Activated naive CD8-positive, alpha-beta T cell treated with anti-CD3 and anti-CD28 coated beads for 36 hours (primary cell): ENCODE results near the gene CLEC17A. TPM values are rescaled to one million over a fixed set of nuclear protein-coding genes. Genes with fewer than 3 reads are reported as not detected.
"Not testable (repeated sequence)": the region's sequence is repeated elsewhere in the genome, so short reads cannot be mapped to it uniquely, and the experiment has no call there.

Experiments
- DNase-seq: peaks from one replicate; pipeline ENCODE4 v3.0.0; 2021
- H3K27ac Mint-ChIP-seq: one replicate; pipeline ENCODE4 v1.8.0; 2022; ENCODE audit warnings: mild to moderate bottlenecking, moderate library complexity, mixed read lengths
- H3K27me3 Mint-ChIP-seq: one replicate; pipeline ENCODE4 v1.8.0; 2022; ENCODE audit warnings: mild to moderate bottlenecking, mixed read lengths
- H3K36me3 Mint-ChIP-seq: one replicate; pipeline ENCODE4 v1.8.0; 2021; ENCODE audit warnings: mild to moderate bottlenecking, mixed read lengths
- H3K4me1 Mint-ChIP-seq: one replicate; pipeline ENCODE4 v1.8.0; 2021; ENCODE audit warnings: mixed read lengths
- H3K4me3 Mint-ChIP-seq: one replicate; pipeline ENCODE4 v1.8.0; 2022; ENCODE audit warnings: mild to moderate bottlenecking, moderate library complexity, mixed read lengths
- H3K9me3 Mint-ChIP-seq: one replicate; pipeline ENCODE4 v1.8.0; 2022; ENCODE audit warnings: mixed read lengths
- total RNA-seq, 2 experiments: library from RNA; stranded (reverse); gene quantifications; one replicate each; pipeline ENCODE4 v1.2.3, GENCODE V29; 2021

Gene CLEC17A
- total RNA-seq, 2 experiments from 2014 or later: 0.64 to 0.84 TPM

- Mint-ChIP-seq H3K9me3 (no peaks in the 10 kb centered on the region), H3K27ac (no peak overlapping the region), H3K27me3 (no peaks in the 10 kb centered on the region), H3K4me1 (peaks cover 18% of the 10 kb centered on the region), H3K36me3 (peaks cover 12% of the 10 kb centered on the region), H3K4me3 (no peak overlapping the region)
- no peak for DNase-seq
Measured at GRCh38 chr19:14565298-14565679, 17.6 kb upstream of the CLEC17A start.

DNA sequence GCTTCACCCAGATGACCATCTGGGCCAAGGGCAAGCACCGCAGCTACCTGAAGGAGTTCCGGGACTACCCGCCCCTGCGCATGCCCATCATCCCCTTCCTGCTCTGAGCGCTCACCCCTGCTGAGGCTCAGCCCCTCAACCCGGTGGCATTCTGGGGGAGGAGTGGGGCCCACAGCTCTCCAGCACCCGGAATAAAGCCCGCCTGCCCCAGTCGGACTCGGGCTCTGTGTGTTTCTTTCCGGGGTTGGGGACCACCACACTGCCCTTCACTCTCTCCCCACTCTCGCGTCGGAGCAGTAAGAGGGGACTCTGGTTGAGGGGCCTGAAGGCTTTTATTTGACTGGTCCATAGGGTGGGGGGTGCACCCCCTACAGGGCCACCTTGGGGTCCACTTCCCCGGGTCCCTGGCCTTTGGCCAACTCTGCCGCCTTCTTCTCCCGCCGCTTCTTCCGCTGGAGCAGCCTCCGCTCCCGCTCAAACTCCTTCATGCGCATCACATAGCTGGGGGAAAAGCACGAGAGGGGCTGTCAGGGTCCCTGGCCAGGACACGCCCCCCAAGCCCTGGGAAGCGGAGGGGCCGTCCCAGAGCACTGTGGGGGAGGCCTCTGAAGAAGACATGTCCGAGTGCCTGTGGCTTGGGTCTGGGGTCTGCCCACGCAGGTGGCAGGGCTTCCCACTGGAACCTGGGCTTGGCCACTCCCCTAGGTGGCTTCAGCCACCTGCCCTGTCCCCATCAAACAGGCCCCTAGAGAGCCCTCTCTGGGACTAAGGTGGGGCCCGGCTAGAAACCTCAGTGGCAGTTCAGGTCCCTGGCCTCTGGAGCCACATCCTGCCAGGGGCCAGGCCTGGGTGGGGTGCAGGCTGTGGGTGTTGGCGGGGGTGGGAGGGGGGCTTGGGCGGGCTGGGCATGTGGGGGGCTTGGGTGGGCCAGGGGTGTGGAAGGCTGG, 16.8 kb upstream of the CLEC17A start:
- no peak for DNase-seq
- H3K36me3 Mint-ChIP-seq: peaks cover 12% of the 10 kb centered on the region
- no peak overlapping the region for H3K27ac Mint-ChIP-seq
- no peaks in the 10 kb centered on the region for H3K9me3 Mint-ChIP-seq
- H3K4me3 Mint-ChIP-seq: no peak overlapping the region
- no peaks in the 10 kb centered on the region for H3K27me3 Mint-ChIP-seq
- peaks cover 21% of the 10 kb centered on the region for H3K4me1 Mint-ChIP-seq

DNA sequence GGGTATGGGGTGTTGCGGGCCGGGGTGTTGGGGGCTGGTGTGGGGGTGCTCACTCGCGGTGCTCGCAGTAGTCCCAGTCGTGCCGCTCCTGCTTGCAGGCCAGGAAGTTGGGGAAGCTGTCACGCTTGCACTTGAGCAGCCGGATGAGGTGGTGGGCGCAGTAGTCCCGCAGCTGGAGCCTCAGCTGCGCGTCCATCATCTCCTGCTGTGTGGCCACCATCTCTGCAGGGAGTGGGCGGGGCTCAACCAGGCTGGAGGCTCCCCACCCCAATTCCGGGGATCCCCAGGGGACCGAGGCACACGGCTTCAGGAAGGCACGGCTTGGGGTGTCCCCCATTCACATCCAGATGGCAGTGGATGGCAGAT, 16.2 kb upstream of the CLEC17A start:
- peaks cover 22% of the 10 kb centered on the region for H3K4me1 Mint-ChIP-seq
- DNase-seq: no peak
- H3K4me3 Mint-ChIP-seq: no peak overlapping the region
- peaks cover 14% of the 10 kb centered on the region for H3K36me3 Mint-ChIP-seq
- no peaks in the 10 kb centered on the region for H3K9me3 Mint-ChIP-seq
- H3K27me3 Mint-ChIP-seq: no peaks in the 10 kb centered on the region
- no peak overlapping the region for H3K27ac Mint-ChIP-seq

- peaks cover 14% of the 10 kb centered on the region for H3K36me3 Mint-ChIP-seq
- H3K27ac Mint-ChIP-seq: peak overlapping the region; percentile 6
- H3K4me3 Mint-ChIP-seq: no peak overlapping the region
- H3K9me3 Mint-ChIP-seq: no peaks in the 10 kb centered on the region
- no peaks in the 10 kb centered on the region for H3K27me3 Mint-ChIP-seq
- DNase-seq: no peak
- peaks cover 23% of the 10 kb centered on the region for H3K4me1 Mint-ChIP-seq
Measured at GRCh38 chr19:14567079-14567478, 15.8 kb upstream of the CLEC17A start.

GRCh38 chr19:14570864-14571527, 11.9 kb upstream of the CLEC17A start:
- Mint-ChIP-seq H3K9me3 (no peaks in the 10 kb centered on the region), H3K36me3 (peaks cover 9% of the 10 kb centered on the region), H3K27ac (peak overlapping the region; percentile 91), H3K4me3 (peak overlapping the region; percentile 98), H3K4me1 (peaks cover 26% of the 10 kb centered on the region), H3K27me3 (no peaks in the 10 kb centered on the region)
- DNase-seq: no peak

DNA sequence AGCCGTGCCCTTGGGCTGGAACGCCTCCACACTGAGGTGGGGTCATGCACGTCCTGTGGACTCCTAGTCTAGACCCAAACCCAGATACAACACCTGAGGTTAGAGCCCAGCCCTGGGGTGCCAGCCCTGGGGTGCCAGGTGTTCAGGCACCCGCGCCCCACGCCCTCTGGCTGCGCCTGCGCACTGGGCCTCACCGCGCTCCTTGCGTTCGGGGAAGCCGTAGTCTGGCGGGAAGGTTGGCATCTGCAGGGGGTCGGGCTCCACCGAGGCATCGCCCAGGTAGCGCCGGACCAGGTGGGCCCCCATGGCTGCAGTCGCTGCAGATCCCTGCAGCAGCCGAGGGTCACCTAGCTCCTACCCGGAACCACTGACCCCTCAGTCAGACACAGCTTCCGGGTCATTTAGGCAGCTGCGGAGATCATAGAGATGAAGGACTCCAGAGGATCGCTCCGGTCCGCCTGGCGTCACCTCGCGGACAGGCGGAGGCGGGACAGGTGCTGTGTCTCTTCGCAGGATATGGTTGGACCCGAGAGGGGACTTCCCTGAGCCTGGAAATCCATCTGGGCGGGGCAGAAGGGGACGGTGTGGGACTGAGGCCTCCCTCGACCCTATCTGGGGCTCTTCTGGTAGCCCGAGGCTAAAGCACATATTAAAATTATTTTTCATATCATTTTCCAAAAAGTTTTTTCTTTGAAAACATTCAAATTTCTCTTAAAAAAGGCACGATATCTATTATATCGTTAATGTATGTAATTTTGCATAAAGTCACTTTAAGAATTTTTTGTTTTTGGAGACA, 11.0 kb upstream of the CLEC17A start, which contains the start of gene NDUFB7:
TSS of gene NDUFB7 (minus strand) at position 372 of the 796 bp plus-strand sequence. CDS start at position 306, 66 bp downstream.
- Mint-ChIP-seq H3K36me3 (peaks cover 9% of the 10 kb centered on the region), H3K4me3 (peak within 1 kb of the TSS; percentile 98), H3K27me3 (no peaks in the 10 kb centered on the region), H3K27ac (peak within 1 kb of the TSS; percentile 91), H3K9me3 (no peaks in the 10 kb centered on the region), H3K4me1 (peaks cover 26% of the 10 kb centered on the region)
- peak; percentile 95 for DNase-seq

GRCh38 chr19:14575428-14575980, 7.4 kb upstream of the CLEC17A start:
- H3K27ac Mint-ChIP-seq: no peak overlapping the region
- no peak for DNase-seq
- H3K4me1 Mint-ChIP-seq: peaks cover 16% of the 10 kb centered on the region

GRCh38 chr19:14576363-14576762, 6.5 kb upstream of the CLEC17A start:
- peaks cover 12% of the 10 kb centered on the region for H3K4me1 Mint-ChIP-seq
- H3K27me3 Mint-ChIP-seq: no peaks in the 10 kb centered on the region
- no peak overlapping the region for H3K4me3 Mint-ChIP-seq
- H3K9me3 Mint-ChIP-seq: no peaks in the 10 kb centered on the region
- no peak overlapping the region for H3K27ac Mint-ChIP-seq
- H3K36me3 Mint-ChIP-seq: peaks cover 2% of the 10 kb centered on the region
- no peak for DNase-seq

More at GRCh38 chr19:14575428-14575980, 7.4 kb upstream of the CLEC17A start:
- Mint-ChIP-seq H3K36me3 (peaks cover 2% of the 10 kb centered on the region), H3K9me3 (no peaks in the 10 kb centered on the region), H3K4me3 (no peak overlapping the region), H3K27me3 (no peaks in the 10 kb centered on the region)

GRCh38 chr19:14577264-14577663, 5.6 kb upstream of the CLEC17A start:
- Mint-ChIP-seq H3K4me1 (peaks cover 8% of the 10 kb centered on the region), H3K4me3 (no peak overlapping the region), H3K27ac (peak overlapping the region; percentile 36), H3K9me3 (no peaks in the 10 kb centered on the region), H3K27me3 (no peaks in the 10 kb centered on the region), H3K36me3 (no peaks in the 10 kb centered on the region)
- no peak for DNase-seq

DNA sequence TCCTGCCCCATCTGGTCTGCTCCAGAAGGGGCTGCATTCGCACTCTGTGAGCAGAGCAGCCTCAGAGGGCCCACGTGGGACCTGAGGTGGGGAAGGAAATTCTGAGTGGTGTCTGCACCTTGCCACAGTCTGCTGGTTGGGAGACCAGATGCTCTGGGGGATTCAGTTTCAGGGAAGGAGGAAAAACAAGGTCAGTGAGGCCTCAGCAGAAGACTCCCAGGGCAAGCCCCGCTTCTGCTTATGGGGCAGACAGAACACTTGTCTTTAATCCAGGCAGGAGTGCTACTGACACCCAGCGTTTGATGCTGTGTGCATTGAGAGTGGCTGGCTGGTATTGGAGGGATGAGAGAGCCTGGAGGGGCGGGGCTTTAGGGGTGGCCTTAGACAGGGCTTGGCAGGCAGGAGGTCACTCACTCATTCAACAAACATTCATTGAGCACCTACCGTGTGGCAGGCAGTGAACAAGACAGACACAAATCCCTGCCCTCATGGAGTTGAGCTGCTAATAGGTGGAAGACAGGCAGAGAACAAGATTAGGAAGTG, 4.9 kb upstream of the CLEC17A start:
- H3K9me3 Mint-ChIP-seq: no peaks in the 10 kb centered on the region
- H3K27ac Mint-ChIP-seq: peak overlapping the region; percentile 23
- H3K4me3 Mint-ChIP-seq: no peak overlapping the region
- H3K4me1 Mint-ChIP-seq: peaks cover 10% of the 10 kb centered on the region
- H3K36me3 Mint-ChIP-seq: no peaks in the 10 kb centered on the region
- DNase-seq: peak; percentile 36
- no peaks in the 10 kb centered on the region for H3K27me3 Mint-ChIP-seq

GRCh38 chr19:14580623-14581237, 2.2 kb upstream of the CLEC17A start:
- Mint-ChIP-seq H3K36me3 (no peaks in the 10 kb centered on the region), H3K4me1 (peaks cover 6% of the 10 kb centered on the region), H3K27me3 (no peaks in the 10 kb centered on the region), H3K9me3 (no peaks in the 10 kb centered on the region), H3K4me3 (no peak overlapping the region), H3K27ac (peak overlapping the region; percentile 40)
- DNase-seq: peak; percentile 39

GRCh38 chr19:14584372-14584771, 1.5 kb downstream of the CLEC17A start:
- not testable (repeated sequence) for H3K9me3 Mint-ChIP-seq, H3K36me3 Mint-ChIP-seq, DNase-seq, H3K27ac Mint-ChIP-seq, H3K4me1 Mint-ChIP-seq, H3K27me3 Mint-ChIP-seq
- H3K4me3 Mint-ChIP-seq: peak overlapping the region; percentile 25

DNA sequence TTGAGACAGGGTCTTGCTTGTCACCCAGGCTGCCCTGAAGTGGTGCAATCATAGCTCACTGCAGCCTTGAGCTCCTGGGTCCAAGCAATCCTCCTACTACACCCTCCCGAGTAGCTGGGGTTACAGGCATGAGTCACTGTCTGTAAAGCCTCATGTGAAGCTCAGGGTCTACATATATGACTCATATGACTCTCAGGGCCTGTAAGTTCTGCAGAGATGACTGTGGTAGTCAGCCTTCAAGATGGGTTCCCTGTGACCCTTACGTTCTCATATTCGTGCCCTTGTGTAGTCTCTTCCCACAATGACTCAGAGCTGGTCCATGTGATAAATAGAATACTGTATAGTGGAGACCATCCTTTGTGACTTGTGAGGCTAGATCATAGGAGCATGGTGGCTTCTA, 2.3 kb downstream of the CLEC17A start:
- not testable (repeated sequence) for H3K4me3 Mint-ChIP-seq, H3K36me3 Mint-ChIP-seq, H3K9me3 Mint-ChIP-seq, H3K4me1 Mint-ChIP-seq, H3K27me3 Mint-ChIP-seq
- peak overlapping the region; percentile 20 for H3K27ac Mint-ChIP-seq
- DNase-seq: peak; percentile 56

- H3K4me1 Mint-ChIP-seq, H3K36me3 Mint-ChIP-seq, H3K4me3 Mint-ChIP-seq, H3K9me3 Mint-ChIP-seq, H3K27me3 Mint-ChIP-seq: not testable (repeated sequence)
- H3K27ac Mint-ChIP-seq: peak overlapping the region; percentile 8
- peak; percentile 41 for DNase-seq
Measured at GRCh38 chr19:14589433-14589832, 6.5 kb downstream of the CLEC17A start.
